Measurements from ENCODE around the gene HERPUD2. TPM values are rescaled to one million over a fixed set of nuclear protein-coding genes. Genes with fewer than 3 reads are reported as not detected.

The HERPUD2 gene
- total RNA-seq, 1 experiment from 2014 or later, result 36.4 TPM

- in situ Hi-C loops (cut with HindIII; ENCODE audit: low pct_unique_long_range_greater_than_20kb, low sequenced_read_pairs), result no loop called here
- Histone ChIP-seq H3K36me3 (ENCODE audit: control insufficient read depth, insufficient read depth, low read length) (no peaks in the 10 kb centered on the region; the same call in 1 of the 2 replicates), H3K4me3 (ENCODE audit: low read depth in 2 of 2, low read length in 2 of 2) (no peak overlapping the region), H3K9me3 (ENCODE audit: control insufficient read depth, insufficient read depth, low read depth, low read length) (peaks cover 2% of the 10 kb centered on the region; the same call in 1 of the 2 replicates), H3K4me1 (ENCODE audit: control insufficient read depth, insufficient read depth, low read length) (peaks cover 12% of the 10 kb centered on the region; the same call in 1 of the 2 replicates), H3K27ac (ENCODE audit: low read length) (no peak overlapping the region), H3K27me3 (ENCODE audit: control insufficient read depth, insufficient read depth, low read length) (no peaks in the 10 kb centered on the region)
- CTCF ChIA-PET, result interaction anchor here (1.6 kb wide), 1 partner anchor 209 kb away, joined by 5 read pairs; no protein-coding TSS in a partner anchor
- POLR2A ChIA-PET, result no interaction called here
- DNase-seq (ENCODE audit: low read depth, low spot score) (no peak), ATAC-seq (no peak)
- intact Hi-C loops (cut with micrococcal nuclease; ENCODE audit: unreplicated experiment), result no loop called here
- no TSS peak for BruUV-seq (replicated peaks)
- TF ChIP-seq POLR2AphosphoS5 (IDR thresholded peaks at IDR 0.05; ENCODE audit: low read depth, low read length) (no peak), CTCF (IDR thresholded peaks at IDR 0.05) (no peak), SIN3A (IDR thresholded peaks at IDR 0.05; ENCODE audit: borderline replicate concordance, insufficient read depth, low read depth, low read length) (no peak), REST (IDR thresholded peaks at IDR 0.05; ENCODE audit: insufficient read depth in 1 of 2, low read depth in 2 of 2, low read length in 1 of 2) (no peak), TCF7L2 (IDR thresholded peaks at IDR 0.05; ENCODE audit: low read depth, low read length) (no peak)
Observed at GRCh38 chr7:35697414-35698175, 2.7 kb upstream of the HERPUD2 start.

GRCh38 chr7:35695987-35696386 lies 1.1 kb upstream of the HERPUD2 start:
- POLR2A ChIA-PET, result no interaction called here
- Histone ChIP-seq H3K4me3 (ENCODE audit: low read depth in 2 of 2, low read length in 2 of 2) (peak overlapping the region; percentile 78 to 97), H3K4me1 (ENCODE audit: control insufficient read depth, insufficient read depth, low read length) (peaks cover 12% of the 10 kb centered on the region; the same call in 1 of the 2 replicates), H3K36me3 (ENCODE audit: control insufficient read depth, insufficient read depth, low read length) (no peaks in the 10 kb centered on the region; the same call in 1 of the 2 replicates), H3K9me3 (ENCODE audit: control insufficient read depth, insufficient read depth, low read depth, low read length) (peaks cover 10% of the 10 kb centered on the region; the same call in 1 of the 2 replicates), H3K27ac (ENCODE audit: low read length) (peak overlapping the region; percentile 98), H3K27me3 (ENCODE audit: control insufficient read depth, insufficient read depth, low read length) (no peaks in the 10 kb centered on the region)
- intact Hi-C loops (cut with micrococcal nuclease; ENCODE audit: unreplicated experiment), result no loop called here
- no peak for DNase-seq (ENCODE audit: low read depth, low spot score)
- CTCF ChIA-PET, result interaction anchor here (1.6 kb wide), 1 partner anchor 211 kb away, joined by 5 read pairs; no protein-coding TSS in a partner anchor
- in situ Hi-C loops (cut with HindIII; ENCODE audit: low pct_unique_long_range_greater_than_20kb, low sequenced_read_pairs), result no loop called here
- ATAC-seq, result no peak
- BruUV-seq (replicated peaks), result TSS peak; percentile 95
- no peak for TF ChIP-seq REST (IDR thresholded peaks at IDR 0.05; ENCODE audit: insufficient read depth in 1 of 2, low read depth in 2 of 2, low read length in 1 of 2)
- no peak for TF ChIP-seq SIN3A (IDR thresholded peaks at IDR 0.05; ENCODE audit: borderline replicate concordance, insufficient read depth, low read depth, low read length)
- TF ChIP-seq TCF7L2 (IDR thresholded peaks at IDR 0.05; ENCODE audit: low read depth, low read length), result no peak
- no peak for TF ChIP-seq POLR2AphosphoS5 (IDR thresholded peaks at IDR 0.05; ENCODE audit: low read depth, low read length)
- no peak for TF ChIP-seq CTCF (IDR thresholded peaks at IDR 0.05)

Measured in Panc1 (cell line).